Natural killer cell treated with Interleukin-12 subunit alpha and Interleukin-12 subunit beta and Interleukin-15 and Interleukin-18, amount 100 ng/mL, for 72 hours (primary cell): Measurements from ENCODE around the gene CCL18. TPM values are rescaled to one million over a fixed set of nuclear protein-coding genes. Genes with fewer than 3 reads are reported as not detected.
A peak's percentile ranks its signal among the peaks of the same experiment; 100 is the strongest.
"Not testable (repeated sequence)": the region's sequence is repeated elsewhere in the genome, so short reads cannot be mapped to it uniquely, and the experiment has no call there.

ENCODE experiments used
- ATAC-seq, 2 donors: fragments of 150-1000 bp; cut with Tn5 transposase in 1 of 2; sonication (Bioruptor Pico), chemical (Tn5 transposase) in 1 of 2; 2 replicates each; pipeline ENCODE4 v1.10.0; 2021
- DNase-seq: peaks from one replicate; pipeline ENCODE4 v3.0.0; 2022; ENCODE audit warnings: low spot score
- H3K27ac Mint-ChIP-seq, 2 donors: 1 replicate in 1 of 2; 2 replicates in 1 of 2; pipeline ENCODE4 v1.8.0; 2022; ENCODE audit warnings: mixed read lengths in 2 of 2, mild to moderate bottlenecking in 1 of 2, moderate library complexity in 1 of 2
- H3K27me3 Mint-ChIP-seq, 2 donors: 1 replicate in 1 of 2; 2 replicates in 1 of 2; pipeline ENCODE4 v1.8.0; 2022; ENCODE audit warnings: mixed read lengths in 2 of 2
- H3K36me3 Mint-ChIP-seq: one replicate; pipeline ENCODE4 v1.8.0; 2022; ENCODE audit warnings: mixed read lengths
- H3K4me1 Mint-ChIP-seq, 2 donors: 1 replicate in 1 of 2; 2 replicates in 1 of 2; pipeline ENCODE4 v1.8.0; 2022; ENCODE audit warnings: low read depth in 2 of 2, mixed read lengths in 2 of 2, mild to moderate bottlenecking in 1 of 2
- H3K4me3 Mint-ChIP-seq: one replicate; pipeline ENCODE4 v1.8.0; 2022; ENCODE audit warnings: mixed read lengths
- H3K9me3 Mint-ChIP-seq: 2 replicates; pipeline ENCODE4 v1.8.0; 2022; ENCODE audit warnings: mixed read lengths
- total RNA-seq, 2 donors: library from RNA; stranded (reverse); gene quantifications; one replicate each; pipeline ENCODE4 v1.2.3, GENCODE V29; 2022

CCL18 gene
- total RNA-seq, 2 donors from 2014 or later, result not detected

- DNase-seq (no peak), ATAC-seq (peak in 1 of 2 donors; percentile 52)
- H3K9me3 Mint-ChIP-seq, result peaks cover 3% of the 10 kb centered on the region
Observed at GRCh38 chr17:36055921-36056520, 8.1 kb upstream of the CCL18 start.

GRCh38 chr17:36057911-36058310 is 6.2 kb upstream of the CCL18 start:
- peak overlapping the region in 1 of 2 donors; percentile 56 for H3K27ac Mint-ChIP-seq
- peaks cover 13% of the 10 kb centered on the region for H3K36me3 Mint-ChIP-seq
- no peaks in the 10 kb centered on the region for H3K27me3 Mint-ChIP-seq
- H3K9me3 Mint-ChIP-seq, result peaks cover 3% of the 10 kb centered on the region
- H3K4me3 Mint-ChIP-seq, result no peak overlapping the region
- H3K4me1 Mint-ChIP-seq, result peaks cover 21 to 32% of the 10 kb centered on the region in 2 donors
- DNase-seq (no peak), ATAC-seq (no peak)

More at GRCh38 chr17:36055921-36056520, 8.1 kb upstream of the CCL18 start:
- peaks cover 12% of the 10 kb centered on the region for H3K36me3 Mint-ChIP-seq
- H3K27ac Mint-ChIP-seq, result peak overlapping the region; percentile 3 to 6
- H3K27me3 Mint-ChIP-seq, result no peaks in the 10 kb centered on the region
- H3K4me1 Mint-ChIP-seq, result peaks cover 18 to 26% of the 10 kb centered on the region in 2 donors
- no peak overlapping the region for H3K4me3 Mint-ChIP-seq

- DNase-seq (no peak), ATAC-seq (no peak)
- Mint-ChIP-seq H3K9me3 (peaks cover 3% of the 10 kb centered on the region), H3K36me3 (peaks cover 27% of the 10 kb centered on the region), H3K27me3 (no peaks in the 10 kb centered on the region), H3K4me3 (no peak overlapping the region), H3K4me1 (peaks cover 30 to 45% of the 10 kb centered on the region in 2 donors), H3K27ac (no peak overlapping the region)
Observed at GRCh38 chr17:36059406-36059805, 4.7 kb upstream of the CCL18 start.

- peaks cover 35% of the 10 kb centered on the region for H3K36me3 Mint-ChIP-seq
- no peak overlapping the region for H3K27ac Mint-ChIP-seq
- peaks cover 37 to 51% of the 10 kb centered on the region in 2 donors for H3K4me1 Mint-ChIP-seq
- DNase-seq, result no peak
- H3K4me3 Mint-ChIP-seq, result no peak overlapping the region
- no peak for ATAC-seq
- peaks cover 7% of the 10 kb centered on the region for H3K9me3 Mint-ChIP-seq
- no peaks in the 10 kb centered on the region for H3K27me3 Mint-ChIP-seq
Observed at GRCh38 chr17:36060816-36061215, 3.3 kb upstream of the CCL18 start.

GRCh38 chr17:36066365-36066985 is 2.4 kb downstream of the CCL18 start:
- DNase-seq (peak; percentile 90), ATAC-seq (peak; percentile 96 to 97)
- H3K4me3 Mint-ChIP-seq, result peak overlapping the region; percentile 68
- no peaks in the 10 kb centered on the region for H3K27me3 Mint-ChIP-seq
- H3K4me1 Mint-ChIP-seq, result peaks cover 65 to 84% of the 10 kb centered on the region in 2 donors
- H3K36me3 Mint-ChIP-seq, result peaks cover 27% of the 10 kb centered on the region
- peaks cover 3% of the 10 kb centered on the region for H3K9me3 Mint-ChIP-seq
- peak overlapping the region; percentile 92 to 98 for H3K27ac Mint-ChIP-seq

GRCh38 chr17:36068524-36068923 is 4.5 kb downstream of the CCL18 start:
- DNase-seq, result no peak
- H3K36me3 Mint-ChIP-seq, result peaks cover 16% of the 10 kb centered on the region
- H3K27me3 Mint-ChIP-seq, result no peaks in the 10 kb centered on the region
- peaks cover 3% of the 10 kb centered on the region for H3K9me3 Mint-ChIP-seq
- H3K4me3 Mint-ChIP-seq, result peak overlapping the region; percentile 61
- H3K4me1 Mint-ChIP-seq, result peaks cover 73 to 95% of the 10 kb centered on the region in 2 donors
- H3K27ac Mint-ChIP-seq, result peak overlapping the region; percentile 92 to 98
- ATAC-seq, result no peak

- Mint-ChIP-seq H3K27me3 (no peaks in the 10 kb centered on the region), H3K36me3 (peaks cover 11% of the 10 kb centered on the region), H3K4me3 (peak overlapping the region; percentile 72), H3K9me3 (peaks cover 3% of the 10 kb centered on the region), H3K4me1 (peaks cover 72 to 95% of the 10 kb centered on the region in 2 donors), H3K27ac (peak overlapping the region; percentile 92 to 98)
- ATAC-seq (peak; percentile 29 to 61), DNase-seq (peak; percentile 81)
Observed at GRCh38 chr17:36069136-36069535, 5.1 kb downstream of the CCL18 start.

GRCh38 chr17:36070427-36070826 is 6.4 kb downstream of the CCL18 start:
- peaks cover 70 to 92% of the 10 kb centered on the region in 2 donors for H3K4me1 Mint-ChIP-seq
- peaks cover 1% of the 10 kb centered on the region for H3K36me3 Mint-ChIP-seq
- DNase-seq, result no peak
- H3K9me3 Mint-ChIP-seq, result no peaks in the 10 kb centered on the region
- H3K27me3 Mint-ChIP-seq, result no peaks in the 10 kb centered on the region
- peak overlapping the region; percentile 92 to 98 for H3K27ac Mint-ChIP-seq
- no peak for ATAC-seq
- H3K4me3 Mint-ChIP-seq, result peak overlapping the region; percentile 72

GRCh38 chr17:36071751-36072150 is 7.7 kb downstream of the CCL18 start:
- Mint-ChIP-seq H3K9me3 (no peaks in the 10 kb centered on the region), H3K27ac (peak overlapping the region; percentile 92 to 98), H3K36me3 (no peaks in the 10 kb centered on the region), H3K4me3 (peak overlapping the region; percentile 64), H3K4me1 (peaks cover 66 to 86% of the 10 kb centered on the region in 2 donors), H3K27me3 (no peaks in the 10 kb centered on the region)
- ATAC-seq (no peak), DNase-seq (no peak)

- Mint-ChIP-seq H3K27ac (peak overlapping the region; percentile 92 to 98), H3K4me3 (peak overlapping the region; percentile 64), H3K27me3 (no peaks in the 10 kb centered on the region), H3K4me1 (peaks cover 63 to 80% of the 10 kb centered on the region in 2 donors), H3K9me3 (no peaks in the 10 kb centered on the region), H3K36me3 (peaks cover under 1% of the 10 kb centered on the region)
- ATAC-seq (peak; percentile 84), DNase-seq (peak; percentile 89)
Observed at GRCh38 chr17:36072431-36073121, 8.5 kb downstream of the CCL18 start.

GRCh38 chr17:36074365-36074764 is 10.3 kb downstream of the CCL18 start:
- no peak for DNase-seq
- peaks cover 7% of the 10 kb centered on the region for H3K36me3 Mint-ChIP-seq
- peak overlapping the region; percentile 92 to 98 for H3K27ac Mint-ChIP-seq
- H3K27me3 Mint-ChIP-seq, result no peaks in the 10 kb centered on the region
- no peaks in the 10 kb centered on the region for H3K9me3 Mint-ChIP-seq
- ATAC-seq, result peak; percentile 73 to 81
- peaks cover 60 to 76% of the 10 kb centered on the region in 2 donors for H3K4me1 Mint-ChIP-seq
- peak overlapping the region; percentile 63 for H3K4me3 Mint-ChIP-seq

- H3K4me3 Mint-ChIP-seq, result peak overlapping the region; percentile 90
- H3K27ac Mint-ChIP-seq, result peak overlapping the region; percentile 96 to 97
- not testable (repeated sequence) for H3K36me3 Mint-ChIP-seq, H3K9me3 Mint-ChIP-seq, H3K27me3 Mint-ChIP-seq, DNase-seq
- H3K4me1 Mint-ChIP-seq, result peaks cover 59 to 73% of the 10 kb centered on the region in 2 donors
- ATAC-seq, result peak; percentile 25 to 55
Observed at GRCh38 chr17:36081681-36082471, 17.8 kb downstream of the CCL18 start.

GRCh38 chr17:36082482-36083120 is 18.5 kb downstream of the CCL18 start:
- peak overlapping the region; percentile 90 for H3K4me3 Mint-ChIP-seq
- not testable (repeated sequence) for H3K27me3 Mint-ChIP-seq, H3K36me3 Mint-ChIP-seq, H3K9me3 Mint-ChIP-seq
- peaks cover 59 to 77% of the 10 kb centered on the region in 2 donors for H3K4me1 Mint-ChIP-seq
- H3K27ac Mint-ChIP-seq, result peak overlapping the region; percentile 96 to 97
- DNase-seq (peak; percentile 93), ATAC-seq (peak; percentile 91 to 92)
